Measurements from ENCODE around the gene MAP6. TPM values are rescaled to one million over a fixed set of nuclear protein-coding genes. Genes with fewer than 3 reads are reported as not detected.

MAP6 gene
- total and polyA plus RNA-seq, 2 of the 13 experiments (the other 11 are each of a cell fraction or from before 2014, with no cell fraction given): 0.04 TPM; not detected in 1

DNA sequence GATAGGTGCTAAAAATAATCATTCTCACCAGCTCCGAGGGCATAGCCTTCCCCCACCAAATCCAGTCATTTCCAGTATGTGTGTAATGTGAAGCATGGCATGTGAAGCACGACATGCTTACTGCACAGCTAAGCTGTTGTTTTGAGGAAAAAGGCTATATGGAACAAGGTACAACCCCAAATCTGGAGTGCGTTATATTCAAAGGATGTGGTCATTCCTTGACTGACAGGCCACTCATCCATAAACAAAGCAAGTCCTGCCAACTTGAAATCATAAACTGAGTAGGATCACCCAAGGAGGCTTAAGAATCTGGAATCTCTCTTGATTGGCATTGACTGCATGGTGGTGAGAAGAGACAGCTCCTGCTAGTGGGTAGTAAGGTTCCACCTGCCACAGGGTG is 3.7 kb downstream of the MAP6 start:
- no peak for TF ChIP-seq ZNF777 (CRISPR knock-in tag; IDR thresholded peaks at IDR 0.05)
- TF ChIP-seq, protein P1, sequence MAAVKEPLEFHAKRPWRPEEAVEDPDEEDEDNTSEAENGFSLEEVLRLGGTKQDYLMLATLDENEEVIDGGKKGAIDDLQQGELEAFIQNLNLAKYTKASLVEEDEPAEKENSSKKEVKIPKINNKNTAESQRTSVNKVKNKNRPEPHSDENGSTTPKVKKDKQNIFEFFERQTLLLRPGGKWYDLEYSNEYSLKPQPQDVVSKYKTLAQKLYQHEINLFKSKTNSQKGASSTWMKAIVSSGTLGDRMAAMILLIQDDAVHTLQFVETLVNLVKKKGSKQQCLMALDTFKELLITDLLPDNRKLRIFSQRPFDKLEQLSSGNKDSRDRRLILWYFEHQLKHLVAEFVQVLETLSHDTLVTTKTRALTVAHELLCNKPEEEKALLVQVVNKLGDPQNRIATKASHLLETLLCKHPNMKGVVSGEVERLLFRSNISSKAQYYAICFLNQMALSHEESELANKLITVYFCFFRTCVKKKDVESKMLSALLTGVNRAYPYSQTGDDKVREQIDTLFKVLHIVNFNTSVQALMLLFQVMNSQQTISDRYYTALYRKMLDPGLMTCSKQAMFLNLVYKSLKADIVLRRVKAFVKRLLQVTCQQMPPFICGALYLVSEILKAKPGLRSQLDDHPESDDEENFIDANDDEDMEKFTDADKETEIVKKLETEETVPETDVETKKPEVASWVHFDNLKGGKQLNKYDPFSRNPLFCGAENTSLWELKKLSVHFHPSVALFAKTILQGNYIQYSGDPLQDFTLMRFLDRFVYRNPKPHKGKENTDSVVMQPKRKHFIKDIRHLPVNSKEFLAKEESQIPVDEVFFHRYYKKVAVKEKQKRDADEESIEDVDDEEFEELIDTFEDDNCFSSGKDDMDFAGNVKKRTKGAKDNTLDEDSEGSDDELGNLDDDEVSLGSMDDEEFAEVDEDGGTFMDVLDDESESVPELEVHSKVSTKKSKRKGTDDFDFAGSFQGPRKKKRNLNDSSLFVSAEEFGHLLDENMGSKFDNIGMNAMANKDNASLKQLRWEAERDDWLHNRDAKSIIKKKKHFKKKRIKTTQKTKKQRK (IDR thresholded peaks at IDR 0.05; ENCODE audit: low read length): no peak
- TF ChIP-seq, protein P2, sequence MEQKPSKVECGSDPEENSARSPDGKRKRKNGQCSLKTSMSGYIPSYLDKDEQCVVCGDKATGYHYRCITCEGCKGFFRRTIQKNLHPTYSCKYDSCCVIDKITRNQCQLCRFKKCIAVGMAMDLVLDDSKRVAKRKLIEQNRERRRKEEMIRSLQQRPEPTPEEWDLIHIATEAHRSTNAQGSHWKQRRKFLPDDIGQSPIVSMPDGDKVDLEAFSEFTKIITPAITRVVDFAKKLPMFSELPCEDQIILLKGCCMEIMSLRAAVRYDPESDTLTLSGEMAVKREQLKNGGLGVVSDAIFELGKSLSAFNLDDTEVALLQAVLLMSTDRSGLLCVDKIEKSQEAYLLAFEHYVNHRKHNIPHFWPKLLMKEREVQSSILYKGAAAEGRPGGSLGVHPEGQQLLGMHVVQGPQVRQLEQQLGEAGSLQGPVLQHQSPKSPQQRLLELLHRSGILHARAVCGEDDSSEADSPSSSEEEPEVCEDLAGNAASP (CRISPR knock-in tag; IDR thresholded peaks at IDR 0.05; ENCODE audit: borderline replicate concordance): no peak
- no peak for TF ChIP-seq ZSCAN9 (CRISPR knock-in tag; IDR thresholded peaks at IDR 0.05; ENCODE audit: borderline replicate concordance)
- no peak for TF ChIP-seq POGZ (CRISPR knock-in tag; IDR thresholded peaks at IDR 0.05)
- TF ChIP-seq KAT8 (CRISPR knock-in tag; IDR thresholded peaks at IDR 0.05): no peak
- TF ChIP-seq ZNF230 (CRISPR knock-in tag; IDR thresholded peaks at IDR 0.05): no peak
- Histone ChIP-seq H4K20me1 (ENCODE audit: insufficient read depth, low read length) (no peaks in the 10 kb centered on the region; the same call in 1 of the 2 replicates), H3K4me1 (ENCODE audit: insufficient read depth, low read length) (peaks cover 7% of the 10 kb centered on the region; the same call in 1 of the 2 replicates), H3K9me3 (ENCODE audit: low read length) (no peaks in the 10 kb centered on the region), H3K27ac (ENCODE audit: extremely low read length, insufficient read depth, low read length) (no peak overlapping the region), H3K9ac (ENCODE audit: insufficient read depth, low read depth, low read length) (no peak overlapping the region), H3K27me3 (ENCODE audit: control insufficient read depth in 1 of 2, insufficient read depth in 2 of 2, low read length in 2 of 2) (peaks cover 6 to 58% of the 10 kb centered on the region in 2 experiments; a peak in 4 of 5 replicates), H2AFZ (ENCODE audit: low read length) (no peak overlapping the region), H3K4me2 (ENCODE audit: low read depth, low read length) (no peak overlapping the region), H3K79me2 (ENCODE audit: insufficient read depth, low read length) (no peaks in the 10 kb centered on the region), H3K36me3 (replicated peaks in 1 of 2; ENCODE audit: control insufficient read depth in 1 of 2, insufficient read depth in 2 of 2, low read length in 2 of 2) (no peaks in the 10 kb centered on the region), H3K4me3 (replicated peaks in 1 of 3; ENCODE audit: insufficient read depth in 1 of 3, low read depth in 2 of 3, low read length in 3 of 3) (no peak overlapping the region)
- ChIA-PET CTCF (ENCODE audit: low intra/inter-chr PET ratio, low total read pairs) (no interaction called here), POLR2A (no interaction called here)
- DNase-seq (ENCODE audit: low spot score) (no peak), ATAC-seq (no peak), FAIRE-seq (no peak)
- BruUV-seq (replicated peaks): no TSS peak
- 13% methylated on average over 3 of the region's 3 CpGs for WGBS (ENCODE audit: low lambda C conversion rate)
- intact Hi-C loops (cut with micrococcal nuclease; ENCODE audit: unreplicated experiment): no loop called here
- in situ Hi-C loops (cut with HindIII; ENCODE audit: extremely low pct_ligation_motif_present, low pct_unique_long_range_greater_than_20kb): no loop called here
